ENCODE results near the gene OPCML.

Gene OPCML

GRCh38 chr11:133160754-133161153 is 371.5 kb downstream of the OPCML start:
- Histone ChIP-seq H2AK5ac (ENCODE audit: low read depth, low read length) (no peak overlapping the region), H3K79me1 (ENCODE audit: low read depth, low read length) (no peaks in the 10 kb centered on the region), H3K23ac (ENCODE audit: low read depth, low read length, poor library complexity) (no peak overlapping the region), H2BK15ac (ENCODE audit: low read length) (peak overlapping the region; percentile 16), H3K9ac (ENCODE audit: low read depth, low read length, poor library complexity) (no peak overlapping the region), H2BK12ac (ENCODE audit: low read length) (no peak overlapping the region), H2BK5ac (ENCODE audit: low read length) (no peak overlapping the region), H4K91ac (ENCODE audit: low read depth, low read length, poor library complexity) (peak overlapping the region; percentile 40), H3K4me3 (ENCODE audit: low read length in 2 of 2) (no peak overlapping the region), H2BK120ac (ENCODE audit: low read depth, low read length) (no peak overlapping the region), H3K27me3 (ENCODE audit: control insufficient read depth in 3 of 3, insufficient read depth in 3 of 3, low read depth in 1 of 3, low read length in 3 of 3) (peaks cover 0 to 9% (median 0%) of the 10 kb centered on the region in 3 experiments), H3K4me2 (ENCODE audit: insufficient read depth, low read length, poor library complexity, severe bottlenecking) (no peak overlapping the region), H4K8ac (ENCODE audit: low read depth, low read length) (no peak overlapping the region), H3K36me3 (replicated peaks in 1 of 2; ENCODE audit: control insufficient read depth in 2 of 2, insufficient read depth in 2 of 2, low read length in 2 of 2) (no peaks in the 10 kb centered on the region), H3K4ac (ENCODE audit: low read length) (no peak overlapping the region), H3K14ac (ENCODE audit: low read length) (no peak overlapping the region), H3K4me1 (ENCODE audit: control insufficient read depth in 2 of 2, insufficient read depth in 1 of 2, low read depth in 1 of 2, low read length in 2 of 2) (peaks cover 0 to 5% of the 10 kb centered on the region in 2 donors), H3K18ac (ENCODE audit: low read length) (no peak overlapping the region), H2AFZ (ENCODE audit: low read length) (no peak overlapping the region), H3K27ac (replicated peaks; ENCODE audit: low read length) (no peak overlapping the region), H3K9me3 (replicated peaks in 1 of 2; ENCODE audit: control insufficient read depth in 2 of 2, insufficient read depth in 1 of 2, low read depth in 1 of 2, low read length in 2 of 2) (no peaks in the 10 kb centered on the region)
- WGBS, 2 donors (ENCODE audit: extremely low coverage in 2 of 2, insufficient read length in 2 of 2, insufficient replicate concordance in 1 of 2): no CpG with 5 or more reads among the region's 7 CpGs
- no peak for DNase-seq (ENCODE audit: low spot score)

- Histone ChIP-seq H2AFZ (ENCODE audit: low read length) (no peak overlapping the region), H4K8ac (ENCODE audit: low read depth, low read length) (no peak overlapping the region), H2BK5ac (ENCODE audit: low read length) (no peak overlapping the region), H3K4me3 (ENCODE audit: low read length in 2 of 2) (no peak overlapping the region), H3K4me2 (ENCODE audit: insufficient read depth, low read length, poor library complexity, severe bottlenecking) (no peak overlapping the region), H3K4ac (ENCODE audit: low read length) (no peak overlapping the region), H3K27me3 (ENCODE audit: control insufficient read depth in 3 of 3, insufficient read depth in 3 of 3, low read depth in 1 of 3, low read length in 3 of 3) (peaks cover 0 to 9% (median 0%) of the 10 kb centered on the region in 3 experiments), H4K91ac (ENCODE audit: low read depth, low read length, poor library complexity) (no peak overlapping the region), H3K23ac (ENCODE audit: low read depth, low read length, poor library complexity) (no peak overlapping the region), H3K36me3 (replicated peaks in 1 of 2; ENCODE audit: control insufficient read depth in 2 of 2, insufficient read depth in 2 of 2, low read length in 2 of 2) (no peaks in the 10 kb centered on the region), H3K9me3 (replicated peaks in 1 of 2; ENCODE audit: control insufficient read depth in 2 of 2, insufficient read depth in 1 of 2, low read depth in 1 of 2, low read length in 2 of 2) (no peaks in the 10 kb centered on the region), H3K14ac (ENCODE audit: low read length) (no peak overlapping the region), H2BK120ac (ENCODE audit: low read depth, low read length) (no peak overlapping the region), H3K18ac (ENCODE audit: low read length) (no peak overlapping the region), H2BK12ac (ENCODE audit: low read length) (no peak overlapping the region), H2BK15ac (ENCODE audit: low read length) (no peak overlapping the region), H3K4me1 (ENCODE audit: control insufficient read depth in 2 of 2, insufficient read depth in 1 of 2, low read depth in 1 of 2, low read length in 2 of 2) (peaks cover 0 to 6% of the 10 kb centered on the region in 2 donors), H3K79me1 (ENCODE audit: low read depth, low read length) (no peaks in the 10 kb centered on the region), H2AK5ac (ENCODE audit: low read depth, low read length) (no peak overlapping the region), H3K27ac (replicated peaks; ENCODE audit: low read length) (no peak overlapping the region), H3K9ac (ENCODE audit: low read depth, low read length, poor library complexity) (no peak overlapping the region)
- no peak for DNase-seq (ENCODE audit: low spot score)
- WGBS, 2 donors (ENCODE audit: extremely low coverage in 2 of 2, insufficient read length in 2 of 2, insufficient replicate concordance in 1 of 2): no CpG with 5 or more reads among the region's 17 CpGs
Observed at GRCh38 chr11:133156986-133157745, 375.1 kb downstream of the OPCML start.

GRCh38 chr11:133154781-133155180 is 377.5 kb downstream of the OPCML start:
- Histone ChIP-seq H2AK5ac (ENCODE audit: low read depth, low read length) (no peak overlapping the region), H4K91ac (ENCODE audit: low read depth, low read length, poor library complexity) (no peak overlapping the region), H3K27ac (replicated peaks; ENCODE audit: low read length) (no peak overlapping the region), H2BK120ac (ENCODE audit: low read depth, low read length) (no peak overlapping the region), H3K23ac (ENCODE audit: low read depth, low read length, poor library complexity) (no peak overlapping the region), H3K14ac (ENCODE audit: low read length) (no peak overlapping the region), H3K9me3 (replicated peaks in 1 of 2; ENCODE audit: control insufficient read depth in 2 of 2, insufficient read depth in 1 of 2, low read depth in 1 of 2, low read length in 2 of 2) (no peaks in the 10 kb centered on the region), H2BK15ac (ENCODE audit: low read length) (no peak overlapping the region), H2BK12ac (ENCODE audit: low read length) (no peak overlapping the region), H3K4me3 (ENCODE audit: low read length in 2 of 2) (no peak overlapping the region), H3K27me3 (ENCODE audit: control insufficient read depth in 3 of 3, insufficient read depth in 3 of 3, low read depth in 1 of 3, low read length in 3 of 3) (peaks cover 0 to 12% (median 0%) of the 10 kb centered on the region in 3 experiments), H3K36me3 (replicated peaks in 1 of 2; ENCODE audit: control insufficient read depth in 2 of 2, insufficient read depth in 2 of 2, low read length in 2 of 2) (no peaks in the 10 kb centered on the region), H3K79me1 (ENCODE audit: low read depth, low read length) (no peaks in the 10 kb centered on the region), H3K4me1 (ENCODE audit: control insufficient read depth in 2 of 2, insufficient read depth in 1 of 2, low read depth in 1 of 2, low read length in 2 of 2) (peaks cover 0 to 7% of the 10 kb centered on the region in 2 donors), H3K18ac (ENCODE audit: low read length) (no peak overlapping the region), H3K4me2 (ENCODE audit: insufficient read depth, low read length, poor library complexity, severe bottlenecking) (no peak overlapping the region), H3K9ac (ENCODE audit: low read depth, low read length, poor library complexity) (no peak overlapping the region), H4K8ac (ENCODE audit: low read depth, low read length) (no peak overlapping the region), H3K4ac (ENCODE audit: low read length) (no peak overlapping the region), H2BK5ac (ENCODE audit: low read length) (no peak overlapping the region), H2AFZ (ENCODE audit: low read length) (no peak overlapping the region)
- no CpG with 5 or more reads among the region's 4 CpGs for WGBS, 2 donors (ENCODE audit: extremely low coverage in 2 of 2, insufficient read length in 2 of 2, insufficient replicate concordance in 1 of 2)
- no peak for DNase-seq (ENCODE audit: low spot score)

GRCh38 chr11:133154076-133154475 is 378.2 kb downstream of the OPCML start:
- whole genome bisulfite sequencing, 2 donors (ENCODE audit: extremely low coverage in 2 of 2, insufficient read length in 2 of 2, insufficient replicate concordance in 1 of 2): no CpG with 5 or more reads among the region's 8 CpGs
- H3K4me1 ChIP-seq (ENCODE audit: control insufficient read depth in 2 of 2, insufficient read depth in 1 of 2, low read depth in 1 of 2, low read length in 2 of 2): peaks cover 0 to 7% of the 10 kb centered on the region in 2 donors
- no peak overlapping the region for H4K8ac ChIP-seq (ENCODE audit: low read depth, low read length)
- H3K4me2 ChIP-seq (ENCODE audit: insufficient read depth, low read length, poor library complexity, severe bottlenecking): no peak overlapping the region
- no peak overlapping the region for H2AFZ ChIP-seq (ENCODE audit: low read length)
- no peak overlapping the region for H2BK120ac ChIP-seq (ENCODE audit: low read depth, low read length)
- H3K9ac ChIP-seq (ENCODE audit: low read depth, low read length, poor library complexity): no peak overlapping the region
- no peak for DNase-seq (ENCODE audit: low spot score)
- no peak overlapping the region for H2BK5ac ChIP-seq (ENCODE audit: low read length)
- peaks cover 0 to 12% (median 0%) of the 10 kb centered on the region in 3 experiments for H3K27me3 ChIP-seq (ENCODE audit: control insufficient read depth in 3 of 3, insufficient read depth in 3 of 3, low read depth in 1 of 3, low read length in 3 of 3)
- H3K9me3 ChIP-seq (replicated peaks in 1 of 2; ENCODE audit: control insufficient read depth in 2 of 2, insufficient read depth in 1 of 2, low read depth in 1 of 2, low read length in 2 of 2): no peaks in the 10 kb centered on the region
- H3K4me3 ChIP-seq (ENCODE audit: low read length in 2 of 2): no peak overlapping the region
- H3K14ac ChIP-seq (ENCODE audit: low read length): no peak overlapping the region
- H3K79me1 ChIP-seq (ENCODE audit: low read depth, low read length): no peaks in the 10 kb centered on the region
- no peak overlapping the region for H4K91ac ChIP-seq (ENCODE audit: low read depth, low read length, poor library complexity)
- H3K23ac ChIP-seq (ENCODE audit: low read depth, low read length, poor library complexity): no peak overlapping the region
- no peak overlapping the region for H3K27ac ChIP-seq (replicated peaks; ENCODE audit: low read length)
- no peak overlapping the region for H2BK12ac ChIP-seq (ENCODE audit: low read length)
- no peaks in the 10 kb centered on the region for H3K36me3 ChIP-seq (replicated peaks in 1 of 2; ENCODE audit: control insufficient read depth in 2 of 2, insufficient read depth in 2 of 2, low read length in 2 of 2)
- H3K4ac ChIP-seq (ENCODE audit: low read length): no peak overlapping the region
- H3K18ac ChIP-seq (ENCODE audit: low read length): no peak overlapping the region
- H2BK15ac ChIP-seq (ENCODE audit: low read length): no peak overlapping the region
- H2AK5ac ChIP-seq (ENCODE audit: low read depth, low read length): no peak overlapping the region
